Epidermal melanocyte (primary cell): Measurements from ENCODE around the gene ECPAS.
"Not testable (repeated sequence)": the region's sequence is repeated elsewhere in the genome, so short reads cannot be mapped to it uniquely, and the experiment has no call there.

Source experiments
- DNase-seq: peaks from one replicate; pipeline ENCODE4 v3.0.0; 2011; ENCODE audit warnings: low spot score; ENCODE audit not compliant: insufficient read length

The ECPAS gene

GRCh38 chr9:111483858-111484571, at the start of gene ECPAS:
Gene ECPAS (minus strand): TSS chr9:111484383. CDS start chr9:111472918, 11,465 bp downstream.
- DNase-seq = peak; percentile 81

- no peak for DNase-seq
Observed at GRCh38 chr9:111533099-111533790, 49.1 kb upstream of the ECPAS start.

- DNase-seq = no peak
Observed at GRCh38 chr9:111531716-111532115, 47.5 kb upstream of the ECPAS start.

GRCh38 chr9:111529787-111530186, 45.6 kb upstream of the ECPAS start:
- DNase-seq = no peak

GRCh38 chr9:111527347-111527746, 43.2 kb upstream of the ECPAS start:
- DNase-seq = no peak

- peak; percentile 44 for DNase-seq
Observed at GRCh38 chr9:111525056-111525977, 41.1 kb upstream of the ECPAS start, which contains the start of gene ZNF483. Gene ZNF483 (plus strand): TSS chr9:111525179. CDS start chr9:111527396, 2,217 bp downstream.

GRCh38 chr9:111524731-111525055, 40.5 kb upstream of the ECPAS start:
- DNase-seq = no peak

- DNase-seq = no peak
Observed at GRCh38 chr9:111516061-111516465, 31.9 kb upstream of the ECPAS start.

- no peak for DNase-seq
Observed at GRCh38 chr9:111514967-111515366, 30.8 kb upstream of the ECPAS start.

- not testable (repeated sequence) for DNase-seq
Observed at GRCh38 chr9:111511581-111511980, 27.4 kb upstream of the ECPAS start.

GRCh38 chr9:111502506-111502905, 18.3 kb upstream of the ECPAS start:
- no peak for DNase-seq

GRCh38 chr9:111501648-111502047, 17.5 kb upstream of the ECPAS start:
- no peak for DNase-seq

GRCh38 chr9:111501005-111501562, 16.9 kb upstream of the ECPAS start:
- DNase-seq = no peak

GRCh38 chr9:111497196-111497595, 13.0 kb upstream of the ECPAS start:
- not testable (repeated sequence) for DNase-seq

GRCh38 chr9:111484572-111484894, 350 bp upstream of the ECPAS start:
- DNase-seq = peak; percentile 27

- DNase-seq = peak; percentile 50
Observed at GRCh38 chr9:111483439-111483857, 735 bp downstream of the ECPAS start.

- peak; percentile 43 for DNase-seq
Observed at GRCh38 chr9:111482694-111483438, 1.3 kb downstream of the ECPAS start.

GRCh38 chr9:111481885-111482636, 2.1 kb downstream of the ECPAS start:
- no peak for DNase-seq

- no peak for DNase-seq
Observed at GRCh38 chr9:111477677-111478076, 6.5 kb downstream of the ECPAS start.

GRCh38 chr9:111475195-111475594, 9.0 kb downstream of the ECPAS start:
- no peak for DNase-seq
